AG10803 (cell line): ENCODE results near the gene MID2.
"Not testable (repeated sequence)": the region's sequence is repeated elsewhere in the genome, so short reads cannot be mapped to it uniquely, and the experiment has no call there.

Experiments
- DNase-seq: peaks from one replicate; pipeline ENCODE4 v3.0.0; 2010; ENCODE audit warnings: low read depth
- H3K4me3 ChIP-seq: 2 replicates; pipeline ENCODE4 v1.5.1; 2011; ENCODE audit warnings: mild to moderate bottlenecking, low read length, control low read depth
- CTCF ChIP-seq: conservative IDR thresholded peaks from 2 replicates; pipeline ENCODE4 v1.5.1; 2011; ENCODE audit warnings: mild to moderate bottlenecking, low read length, control low read depth, inconsistent platforms

MID2 gene

GRCh38 chrX:107856289-107856688 is 30.6 kb downstream of the MID2 start:
- H3K4me3 ChIP-seq, result no peak overlapping the region
- DNase-seq, result no peak
- no peak for TF ChIP-seq CTCF

GRCh38 chrX:107857041-107857440 is 31.4 kb downstream of the MID2 start:
- not testable (repeated sequence) for DNase-seq, H3K4me3 ChIP-seq

- no peak overlapping the region for H3K4me3 ChIP-seq
- DNase-seq, result no peak
- TF ChIP-seq CTCF, result no peak
Measured at GRCh38 chrX:107857837-107858236, 32.2 kb downstream of the MID2 start.

DNA sequence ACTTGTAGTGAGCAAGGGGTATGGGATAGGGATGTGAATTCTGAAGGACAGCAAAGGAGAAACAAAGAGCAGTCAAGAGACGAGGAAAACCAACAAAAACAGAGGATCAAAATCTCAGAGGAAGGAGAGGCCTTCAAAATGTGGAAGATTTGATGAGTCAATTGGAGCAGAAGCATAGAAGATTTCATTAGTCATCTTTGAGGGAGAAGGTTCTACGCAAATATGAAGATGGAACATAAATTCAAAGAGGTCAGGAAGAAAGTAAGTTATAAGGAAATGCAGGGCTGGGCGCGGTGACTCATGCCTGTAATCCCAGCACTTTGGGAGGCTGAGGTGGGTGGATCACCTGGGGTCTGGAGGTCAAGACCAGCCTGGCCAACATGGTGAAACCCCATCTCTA is 35.4 kb downstream of the MID2 start:
- TF ChIP-seq CTCF, result no peak
- no peak overlapping the region for H3K4me3 ChIP-seq
- DNase-seq, result no peak

DNA sequence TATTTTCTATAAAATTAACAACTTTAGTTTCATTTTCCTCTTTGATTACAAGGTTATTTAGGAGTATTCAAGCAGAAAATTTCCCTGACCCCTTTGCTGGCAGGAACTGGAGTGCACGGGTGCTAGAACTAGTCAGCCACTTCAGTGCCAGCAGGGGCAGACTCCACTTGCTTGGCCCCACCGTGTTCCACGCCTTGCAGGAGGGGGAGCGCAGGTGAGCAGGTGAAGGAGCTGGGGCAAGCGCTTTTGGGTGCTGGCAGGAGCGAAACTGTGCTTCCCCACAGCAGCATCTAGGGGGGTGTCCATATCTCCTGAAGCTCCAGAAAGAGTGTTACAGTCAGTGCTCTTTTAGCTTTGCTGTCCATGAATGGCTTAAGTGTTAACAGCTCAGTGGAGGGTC is 45.5 kb downstream of the MID2 start:
- H3K4me3 ChIP-seq, result no peak overlapping the region
- no peak for DNase-seq
- no peak for TF ChIP-seq CTCF

DNA sequence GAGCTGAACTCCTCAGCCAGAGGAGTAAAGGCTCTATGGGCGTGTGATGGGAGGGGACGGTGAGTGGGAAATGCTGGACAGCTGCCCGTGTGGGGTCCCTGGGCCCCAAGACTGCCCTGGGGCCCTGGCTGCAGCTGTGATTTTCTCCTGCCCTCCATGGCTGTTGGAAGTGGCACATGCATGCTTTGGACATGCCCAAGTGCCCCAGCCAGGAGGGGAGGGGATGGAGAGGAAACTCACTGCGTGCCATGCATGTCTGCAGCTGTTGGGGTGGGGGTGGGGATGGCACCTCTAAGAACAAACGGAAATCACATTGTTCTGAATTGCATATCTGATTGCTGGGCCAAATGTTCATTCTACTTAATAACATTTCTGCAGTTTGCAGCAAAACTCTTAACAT is 52.4 kb downstream of the MID2 start:
- DNase-seq, result peak; percentile 7
- H3K4me3 ChIP-seq, result no peak overlapping the region
- no peak for TF ChIP-seq CTCF

- no peak for DNase-seq
- TF ChIP-seq CTCF, result no peak
Measured at GRCh38 chrX:107880054-107880610, 54.5 kb downstream of the MID2 start.

GRCh38 chrX:107894038-107894437 is 68.4 kb downstream of the MID2 start:
- H3K4me3 ChIP-seq, result no peak overlapping the region
- peak; percentile 24 for DNase-seq
- peak; percentile 50 for TF ChIP-seq CTCF

More at GRCh38 chrX:107880054-107880610, 54.5 kb downstream of the MID2 start:
- H3K4me3 ChIP-seq, result no peak overlapping the region
